Stimulated activated naive CD4-positive, alpha-beta T cell treated with Interleukin-2 at 50 U/mL for 16 hours (primary cell): ENCODE data around the gene RAB42.
"Not testable (repeated sequence)": the region's sequence is repeated elsewhere in the genome, so short reads cannot be mapped to it uniquely, and the experiment has no call there.

Experiments used
- DNase-seq: peaks from one replicate; lab custom pipeline; 2025; lab: John Stamatoyannopoulos, UW

Gene RAB42

GRCh38 chr1:28586585-28587391 lies 5.3 kb upstream of the RAB42 start:
- not testable (repeated sequence) for DNase-seq

DNA sequence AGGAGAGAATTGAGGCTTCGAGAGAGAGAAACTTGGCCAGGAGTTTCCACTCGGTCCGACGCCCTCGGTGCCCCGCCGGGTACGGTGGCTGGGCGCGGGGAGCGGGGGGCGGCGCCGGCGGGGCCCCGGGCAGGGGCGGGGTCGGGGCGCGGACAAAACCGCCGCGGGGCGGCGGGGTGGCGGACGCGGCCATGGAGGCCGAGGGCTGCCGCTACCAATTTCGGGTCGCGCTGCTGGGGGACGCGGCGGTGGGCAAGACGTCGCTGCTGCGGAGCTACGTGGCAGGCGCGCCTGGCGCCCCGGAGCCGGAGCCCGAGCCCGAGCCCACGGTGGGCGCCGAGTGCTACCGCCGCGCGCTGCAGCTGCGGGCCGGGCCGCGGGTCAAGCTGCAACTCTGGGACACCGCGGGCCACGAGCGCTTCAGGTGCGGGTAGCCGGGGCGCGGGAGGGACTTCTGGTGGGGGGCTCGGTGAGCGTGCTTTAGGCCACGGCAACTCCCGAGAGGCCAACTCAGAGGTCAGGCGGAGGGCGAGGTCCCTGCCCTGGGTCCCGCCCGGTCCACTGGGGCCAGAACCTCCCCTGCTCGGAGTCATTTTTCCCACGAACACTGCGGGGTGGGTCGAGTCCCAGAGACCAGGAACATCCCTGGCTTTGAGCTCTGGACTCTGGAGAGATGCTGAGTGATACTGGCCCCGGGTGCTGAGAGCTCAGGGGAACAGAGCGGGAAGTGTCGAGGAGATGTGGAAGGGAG lies 431 bp downstream of the RAB42 start:
- no peak for DNase-seq

DNA sequence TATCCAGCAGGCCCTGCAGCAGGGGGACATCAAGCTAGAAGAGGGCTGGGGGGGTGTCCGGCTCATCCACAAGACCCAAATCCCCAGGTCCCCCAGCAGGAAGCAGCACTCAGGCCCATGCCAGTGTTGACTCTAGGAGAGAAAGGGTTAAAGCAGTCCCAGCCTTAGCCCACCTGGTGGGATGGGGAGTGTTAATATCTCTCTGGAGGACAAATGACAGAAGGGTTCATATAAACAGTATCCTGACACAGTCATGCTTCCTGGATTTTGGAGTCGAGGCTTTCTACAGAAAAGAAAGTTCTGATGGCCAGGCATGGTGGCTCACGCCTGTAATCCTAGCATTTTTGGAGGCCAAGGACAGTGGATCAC lies 1.9 kb downstream of the RAB42 start:
- DNase-seq, result not testable (repeated sequence)

DNA sequence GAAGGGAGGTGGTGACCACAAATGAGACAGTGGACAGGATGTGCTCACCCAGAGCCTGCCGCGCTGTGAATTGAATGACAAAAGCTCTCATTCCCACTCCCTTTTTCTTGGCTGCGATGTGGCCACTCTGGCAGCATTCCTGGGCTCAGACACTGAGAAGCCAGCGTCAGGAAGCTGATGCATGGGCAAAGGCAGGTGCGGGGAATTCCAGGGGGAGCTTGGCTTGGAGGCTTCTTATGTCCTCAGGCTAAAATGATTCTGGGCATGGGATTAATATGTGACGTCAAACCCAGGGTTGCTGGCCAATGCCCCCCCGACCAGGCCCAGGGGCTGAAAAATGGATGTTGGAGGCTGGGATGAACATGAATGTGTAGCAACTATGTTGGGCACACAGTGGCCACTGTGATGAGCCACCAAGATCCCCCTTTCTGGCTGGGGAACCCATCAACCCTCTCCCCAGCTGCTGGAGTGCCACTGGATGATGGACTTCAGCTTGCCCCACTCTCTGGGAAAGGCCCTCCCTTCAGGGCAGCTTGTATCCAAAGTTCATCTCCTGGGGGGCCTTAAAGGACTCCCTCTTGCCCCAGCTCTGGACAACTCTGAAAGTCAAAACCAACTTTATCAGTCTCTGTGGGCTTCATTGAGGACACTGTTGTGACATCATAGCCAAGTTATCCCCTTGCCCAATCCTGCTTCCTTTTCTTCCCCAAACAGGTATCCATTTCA lies 2.8 kb downstream of the RAB42 start:
- not testable (repeated sequence) for DNase-seq

- no peak for DNase-seq
Measured at GRCh38 chr1:28595412-28596191, 3.5 kb downstream of the RAB42 start.

GRCh38 chr1:28596276-28596675 lies 4.2 kb downstream of the RAB42 start:
- not testable (repeated sequence) for DNase-seq

GRCh38 chr1:28601696-28602095 lies 9.6 kb downstream of the RAB42 start:
- no peak for DNase-seq

GRCh38 chr1:28602536-28603439 lies 10.7 kb downstream of the RAB42 start:
- no peak for DNase-seq

- DNase-seq, result no peak
Measured at GRCh38 chr1:28604411-28604810, 12.3 kb downstream of the RAB42 start.

DNA sequence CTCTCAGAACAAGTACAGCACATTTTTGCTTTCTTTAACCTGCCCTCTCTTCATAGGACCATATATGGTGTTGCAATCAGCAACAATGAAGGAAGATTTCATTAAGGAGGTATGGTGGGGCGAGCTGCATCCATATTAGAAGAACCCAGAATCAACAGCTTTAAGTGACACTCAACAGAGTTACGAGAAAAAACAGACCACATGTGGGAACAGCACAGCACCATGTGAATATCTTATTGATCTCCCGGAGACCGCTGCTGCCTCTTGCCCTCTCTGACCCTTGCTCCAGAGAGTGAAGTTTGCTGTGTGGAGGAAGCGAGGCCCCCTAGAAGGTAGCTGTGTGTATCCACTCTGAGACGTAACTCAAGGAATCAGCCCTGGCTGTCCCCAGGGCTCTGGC lies 12.9 kb downstream of the RAB42 start:
- no peak for DNase-seq

GRCh38 chr1:28606771-28607170 lies 14.7 kb downstream of the RAB42 start:
- DNase-seq, result no peak

- no peak for DNase-seq
Measured at GRCh38 chr1:28613175-28613574, 21.1 kb downstream of the RAB42 start.

DNA sequence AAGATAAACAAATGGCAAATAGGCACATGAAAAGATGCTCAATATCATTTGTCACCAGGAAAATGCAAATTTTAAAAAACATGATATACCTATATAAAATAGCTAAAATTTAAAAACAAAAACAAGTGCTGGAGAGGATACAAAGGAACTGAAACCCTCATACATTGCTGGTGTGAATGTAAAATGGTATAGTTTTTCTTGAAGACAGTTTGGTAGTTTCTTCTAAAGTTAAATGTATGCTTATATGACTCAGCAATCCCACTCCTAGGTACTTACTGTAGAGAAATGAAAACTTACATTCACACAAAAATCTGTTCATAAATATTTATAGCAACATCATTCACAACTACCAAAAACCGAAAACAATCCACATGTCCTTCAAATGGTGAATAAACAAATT lies 39.6 kb downstream of the RAB42 start:
- DNase-seq, result no peak

- DNase-seq, result no peak
Measured at GRCh38 chr1:28632560-28632959, 40.5 kb downstream of the RAB42 start.

GRCh38 chr1:28640766-28641165 lies 48.7 kb downstream of the RAB42 start:
- no peak for DNase-seq

DNA sequence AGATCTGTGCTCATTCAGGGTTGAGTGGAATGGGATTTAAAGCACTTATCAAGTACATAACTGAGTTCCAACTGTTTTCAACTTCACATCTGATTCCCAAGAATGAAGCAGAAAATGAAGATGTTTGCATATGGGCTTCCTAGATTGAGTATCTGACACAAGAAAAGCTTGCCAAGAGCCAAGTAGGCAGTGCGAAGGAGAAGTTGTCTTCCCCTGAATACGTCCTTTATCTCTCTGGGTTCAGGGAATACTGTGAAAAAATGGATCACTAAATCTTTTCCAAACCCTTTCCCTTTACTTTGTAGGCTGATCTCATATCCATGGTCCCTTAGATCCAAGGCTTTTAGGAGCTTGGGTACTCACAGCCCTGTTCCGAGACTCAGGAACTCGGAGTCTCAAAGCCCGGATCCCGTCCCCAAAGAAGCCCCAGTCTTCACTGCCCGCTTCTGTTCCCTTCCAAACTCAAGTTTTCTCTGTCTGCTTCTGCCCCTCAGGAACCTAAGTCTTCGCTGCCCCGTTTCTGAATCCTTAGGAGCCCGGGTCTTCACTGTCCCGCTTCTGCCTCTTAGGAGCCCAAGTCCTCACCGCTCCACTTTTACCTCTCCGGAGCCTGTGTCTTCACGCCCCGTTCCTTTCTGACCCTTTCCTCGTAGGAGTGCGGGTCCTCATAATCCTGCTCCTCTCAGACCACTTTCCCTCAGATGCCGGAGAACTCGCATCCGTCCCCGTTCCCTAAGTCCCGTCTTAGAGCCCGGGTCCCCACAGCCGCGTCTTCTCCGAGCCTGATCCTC lies 50.2 kb downstream of the RAB42 start:
- DNase-seq, result no peak

GRCh38 chr1:28642847-28643635 lies 51.0 kb downstream of the RAB42 start, which contains the start of gene TAF12:
TSS of gene TAF12 (minus strand) at chr1:28643067. CDS start at chr1:28622081, 20,986 bp downstream.
- DNase-seq, result peak; percentile 85

- DNase-seq, result no peak
Measured at GRCh38 chr1:28644494-28644893, 52.4 kb downstream of the RAB42 start.
